ENCODE results near the gene CCDC51. TPM values are rescaled to one million over a fixed set of nuclear protein-coding genes. Genes with fewer than 3 reads are reported as not detected.

Gene CCDC51
- polyA plus RNA-seq, 1 donor from 2014 or later, result 27.2 TPM

- H4K20me1 ChIP-seq (ENCODE audit: insufficient read depth), result no peaks in the 10 kb centered on the region
- H3K4me2 ChIP-seq (ENCODE audit: low read length), result no peak overlapping the region
- H3K79me2 ChIP-seq (replicated peaks; ENCODE audit: insufficient read depth, low read length), result peaks cover 15% of the 10 kb centered on the region
- TF ChIP-seq SMC3 (conservative IDR thresholded peaks at IDR 0.05; ENCODE audit: poor library complexity) (no peak), REST (IDR thresholded peaks at IDR 0.05; ENCODE audit: borderline replicate concordance) (no peak), EP300 (conservative IDR thresholded peaks at IDR 0.05; ENCODE audit: poor library complexity, severe bottlenecking) (no peak), RAD21 (conservative IDR thresholded peaks at IDR 0.05) (no peak), TAF1 (IDR thresholded peaks at IDR 0.05; ENCODE audit: low read depth) (no peak), CTCF (IDR thresholded peaks at IDR 0.05; ENCODE audit: poor library complexity, severe bottlenecking) (no peak), POLR2AphosphoS5 (IDR thresholded peaks at IDR 0.05) (no peak), MXI1 (conservative IDR thresholded peaks at IDR 0.05; ENCODE audit: poor library complexity, severe bottlenecking) (no peak), EZH2 (IDR thresholded peaks at IDR 0.05; ENCODE audit: borderline replicate concordance, insufficient read depth, low read length, poor library complexity, severe bottlenecking) (no peak)
- no peaks in the 10 kb centered on the region for H3K27me3 ChIP-seq (ENCODE audit: insufficient read depth, low read depth, low read length)
- no peak overlapping the region for H3K27ac ChIP-seq (ENCODE audit: low read length)
- H3K9me2 ChIP-seq (ENCODE audit: insufficient read depth, low read length), result no peaks in the 10 kb centered on the region
- no peaks in the 10 kb centered on the region for H3F3A ChIP-seq (ENCODE audit: insufficient read depth, low read length, poor library complexity, severe bottlenecking)
- no peak overlapping the region for H3K4me3 ChIP-seq (ENCODE audit: low read length)
- H3K9ac ChIP-seq (ENCODE audit: low read length), result no peak overlapping the region
- H2AFZ ChIP-seq (ENCODE audit: low read depth, low read length), result no peak overlapping the region
- no peaks in the 10 kb centered on the region for H3K9me3 ChIP-seq (ENCODE audit: low read length)
- H3K36me3 ChIP-seq (ENCODE audit: insufficient read depth, low read length), result no peaks in the 10 kb centered on the region
Observed at GRCh38 chr3:48469046-48469915, 29.4 kb upstream of the CCDC51 start.

- Histone ChIP-seq H2AFZ (ENCODE audit: low read depth, low read length) (no peak overlapping the region), H3K79me2 (replicated peaks; ENCODE audit: insufficient read depth, low read length) (peaks cover 15% of the 10 kb centered on the region), H3K27ac (ENCODE audit: low read length) (no peak overlapping the region), H3K36me3 (ENCODE audit: insufficient read depth, low read length) (no peaks in the 10 kb centered on the region), H3K27me3 (ENCODE audit: insufficient read depth, low read depth, low read length) (no peaks in the 10 kb centered on the region), H4K20me1 (ENCODE audit: insufficient read depth) (no peaks in the 10 kb centered on the region), H3K9me3 (ENCODE audit: low read length) (no peaks in the 10 kb centered on the region), H3K9ac (ENCODE audit: low read length) (no peak overlapping the region), H3F3A (ENCODE audit: insufficient read depth, low read length, poor library complexity, severe bottlenecking) (no peaks in the 10 kb centered on the region), H3K4me2 (ENCODE audit: low read length) (no peak overlapping the region), H3K4me3 (ENCODE audit: low read length) (no peak overlapping the region), H3K9me2 (ENCODE audit: insufficient read depth, low read length) (no peaks in the 10 kb centered on the region)
- no peak for TF ChIP-seq REST (IDR thresholded peaks at IDR 0.05; ENCODE audit: borderline replicate concordance)
- TF ChIP-seq EP300 (conservative IDR thresholded peaks at IDR 0.05; ENCODE audit: poor library complexity, severe bottlenecking), result no peak
- TF ChIP-seq TAF1 (IDR thresholded peaks at IDR 0.05; ENCODE audit: low read depth), result no peak
- TF ChIP-seq RAD21 (conservative IDR thresholded peaks at IDR 0.05), result no peak
- no peak for TF ChIP-seq EZH2 (IDR thresholded peaks at IDR 0.05; ENCODE audit: borderline replicate concordance, insufficient read depth, low read length, poor library complexity, severe bottlenecking)
- TF ChIP-seq MXI1 (conservative IDR thresholded peaks at IDR 0.05; ENCODE audit: poor library complexity, severe bottlenecking), result no peak
- TF ChIP-seq POLR2AphosphoS5 (IDR thresholded peaks at IDR 0.05), result no peak
- TF ChIP-seq SMC3 (conservative IDR thresholded peaks at IDR 0.05; ENCODE audit: poor library complexity), result no peak
- no peak for TF ChIP-seq CTCF (IDR thresholded peaks at IDR 0.05; ENCODE audit: poor library complexity, severe bottlenecking)
Observed at GRCh38 chr3:48468329-48468731, 28.4 kb upstream of the CCDC51 start.
